ENCODE measurements around the gene LRPAP1.

Gene LRPAP1

DNA sequence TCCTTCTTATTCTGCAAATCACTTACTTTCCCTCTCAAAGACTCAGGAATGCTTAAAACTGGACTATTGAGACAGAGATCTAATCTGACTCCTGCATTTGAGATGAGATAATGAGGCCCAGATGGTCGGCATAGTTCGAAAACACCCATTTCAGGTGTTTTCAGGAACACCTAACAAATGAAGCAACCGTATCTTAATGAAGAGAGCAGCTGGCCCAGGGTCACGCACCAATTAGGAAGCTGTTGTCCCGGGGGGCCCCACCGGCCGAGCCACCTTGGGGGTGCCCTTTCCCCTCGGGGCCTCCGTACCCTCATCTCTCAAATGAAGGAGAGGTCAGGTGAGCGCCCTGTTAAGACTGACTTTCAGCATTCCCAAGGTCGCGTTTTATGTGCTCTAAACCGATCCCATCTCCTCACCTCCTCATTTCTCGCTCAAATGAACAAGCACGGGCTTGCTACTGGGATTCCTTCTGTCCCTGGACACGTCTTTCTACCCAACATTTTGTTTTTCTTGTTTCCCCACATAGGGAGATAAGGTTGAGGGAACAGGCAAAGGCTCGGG is 824 bp downstream of the LRPAP1 start:
- DNase-seq, result no peak

- no peak for DNase-seq
These were observed 1.5 kb downstream of the LRPAP1 start for GRCh38 chr4:3530663-3531254.

GRCh38 chr4:3530051-3530450 is 2.2 kb downstream of the LRPAP1 start:
- DNase-seq, result no peak

- DNase-seq, result peak; percentile 62
These were observed 2.9 kb downstream of the LRPAP1 start for GRCh38 chr4:3529363-3529762.

GRCh38 chr4:3527914-3528876 is 4.0 kb downstream of the LRPAP1 start:
- no peak for DNase-seq

DNA sequence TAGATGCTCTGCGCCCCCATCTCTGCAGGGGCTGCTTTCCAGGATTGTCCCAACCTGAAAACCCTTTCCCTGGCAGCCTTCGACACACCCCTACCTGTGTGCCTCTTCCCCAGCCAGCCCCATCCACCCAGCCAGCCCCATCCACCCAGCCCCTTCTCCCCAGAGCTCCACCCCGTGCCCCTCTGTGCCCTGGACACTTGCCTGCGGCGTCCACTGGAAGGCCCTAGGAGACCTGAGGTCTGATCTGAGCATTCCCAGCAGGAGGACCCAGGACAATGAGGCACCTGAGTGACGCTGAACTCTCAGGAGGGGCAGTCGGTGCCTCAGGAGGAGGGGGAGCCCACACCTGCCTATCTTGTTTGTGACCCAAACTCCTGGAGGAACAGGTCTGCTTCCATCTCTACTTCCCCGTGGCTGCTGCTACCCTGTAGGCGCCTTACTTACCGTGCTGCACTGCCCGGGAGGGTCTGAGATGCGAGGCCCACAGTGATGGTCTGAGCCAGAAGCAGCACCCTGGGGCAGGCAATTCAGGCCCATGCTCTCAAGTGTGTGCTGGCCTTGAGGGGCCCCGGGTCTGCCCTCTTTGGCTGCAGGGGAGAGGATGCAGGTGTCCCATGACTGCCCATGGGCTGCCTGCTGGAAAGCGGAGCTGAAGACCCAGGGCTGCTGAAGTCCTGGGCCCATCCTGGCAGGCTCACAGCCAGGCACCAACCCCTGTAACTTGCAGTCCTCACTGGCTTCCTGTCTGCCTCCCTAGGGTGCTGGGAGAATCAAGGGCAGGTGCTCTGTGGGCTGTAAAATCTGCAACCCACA is 4.9 kb downstream of the LRPAP1 start:
- DNase-seq, result no peak

DNA sequence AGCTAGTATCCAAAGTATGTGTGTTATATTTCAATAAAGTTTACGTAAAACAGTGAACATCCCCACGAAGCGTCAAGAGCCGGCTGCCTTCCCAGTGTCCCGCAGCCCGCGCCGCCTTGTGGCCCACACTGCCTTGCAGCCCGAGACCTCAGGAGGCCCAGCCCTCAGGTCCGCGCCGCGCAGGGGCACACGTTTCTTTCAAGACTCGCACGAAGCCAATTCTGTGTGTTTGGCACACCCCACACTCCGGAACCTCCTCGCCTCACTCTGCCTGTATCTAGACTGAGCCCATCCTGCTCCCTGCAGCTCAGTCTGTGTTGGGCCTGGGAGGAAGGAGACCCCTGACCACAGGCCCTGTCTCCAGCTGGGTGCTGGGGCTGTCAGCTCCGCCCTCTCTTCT is 5.8 kb downstream of the LRPAP1 start:
- DNase-seq, result no peak

DNA sequence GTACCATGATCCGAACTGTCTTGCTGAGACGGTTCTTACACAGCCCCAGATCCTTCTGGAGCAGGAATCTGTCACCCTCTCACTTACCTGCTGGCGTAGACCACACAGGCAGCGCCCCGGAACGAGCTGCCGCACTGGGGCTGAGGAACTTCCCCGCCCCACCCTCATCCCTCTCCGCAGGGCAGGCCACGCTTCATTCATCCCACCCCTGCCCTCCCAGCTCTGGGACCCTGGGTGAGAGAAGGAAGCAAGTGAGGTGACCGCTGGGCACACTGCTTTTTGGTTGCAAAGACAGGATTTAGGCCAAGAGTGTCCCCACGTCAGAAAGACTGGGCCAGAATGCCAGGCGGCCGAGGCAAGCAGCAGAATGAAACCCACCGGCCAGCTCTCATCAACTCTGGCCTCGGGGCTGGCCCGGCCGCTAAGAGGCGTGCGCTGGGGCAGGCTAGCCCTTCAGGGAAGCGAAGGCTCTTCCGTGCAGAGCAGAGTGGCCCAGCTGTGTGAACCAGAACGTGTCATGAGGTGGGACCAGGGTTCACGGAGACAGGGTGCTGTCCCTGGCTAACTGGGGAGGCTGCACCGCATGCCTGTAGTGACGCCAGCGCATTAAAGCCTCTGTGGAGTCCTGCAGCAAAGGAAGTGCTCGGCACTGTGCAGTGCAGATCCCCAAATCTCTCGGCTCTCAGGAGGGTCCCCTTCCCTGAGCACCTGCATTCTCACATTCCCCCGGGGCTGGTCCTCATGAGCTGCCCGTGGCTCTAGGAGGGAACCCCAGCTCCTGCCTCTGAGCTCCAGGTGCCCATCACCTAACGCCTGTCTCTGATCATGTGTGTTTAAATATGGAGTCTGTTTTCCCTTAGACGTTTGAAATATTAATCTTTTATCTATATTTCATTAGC is 6.4 kb downstream of the LRPAP1 start:
- DNase-seq, result no peak

GRCh38 chr4:3524920-3525319 is 7.3 kb downstream of the LRPAP1 start:
- DNase-seq, result no peak

- no peak for DNase-seq
These were observed 7.9 kb downstream of the LRPAP1 start for GRCh38 chr4:3524349-3524748.

GRCh38 chr4:3523628-3524221 is 8.5 kb downstream of the LRPAP1 start:
- DNase-seq, result no peak

DNA sequence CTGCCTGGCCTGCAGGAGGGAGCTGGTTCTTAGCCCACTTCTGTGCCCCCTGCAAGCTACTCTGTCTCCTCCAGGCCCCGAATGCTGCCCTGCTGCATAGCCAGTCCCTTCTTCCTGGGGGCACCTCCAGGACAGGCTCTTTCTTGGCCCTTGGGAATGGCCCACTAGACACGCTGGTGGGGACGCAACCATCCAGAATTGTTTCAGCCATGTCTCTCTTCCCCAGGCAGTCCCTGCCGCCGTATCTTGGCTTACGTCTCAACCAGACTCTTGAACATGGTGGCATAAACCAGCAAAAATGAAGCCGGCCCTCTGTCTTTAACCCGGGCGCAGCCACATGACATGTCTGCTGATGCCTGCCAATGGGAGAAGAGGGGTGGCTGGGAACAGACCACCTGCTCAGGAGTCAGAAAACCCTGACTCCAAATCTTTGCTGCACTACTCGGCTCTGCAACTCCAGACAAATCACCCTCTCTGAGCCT is 9.0 kb downstream of the LRPAP1 start:
- DNase-seq, result no peak

DNA sequence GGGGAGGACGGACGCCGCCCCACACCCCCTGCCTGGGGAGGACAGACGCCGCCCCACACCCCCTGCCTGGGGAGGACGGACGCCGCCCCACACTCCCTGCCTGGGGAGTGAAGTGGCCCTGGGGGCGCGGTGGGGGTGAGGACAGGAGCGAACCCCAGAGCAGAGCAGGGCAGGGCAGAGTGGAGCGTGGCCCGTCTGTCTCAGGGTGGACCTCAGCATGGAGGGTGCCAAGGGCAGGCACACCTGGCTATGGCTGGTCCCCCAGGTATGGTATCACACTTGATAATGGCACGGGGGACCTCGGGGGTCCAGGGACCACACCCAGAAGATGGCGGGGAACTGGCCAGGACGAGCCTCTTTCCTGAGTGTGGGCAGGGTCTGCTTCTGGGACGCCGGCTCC is 9.6 kb downstream of the LRPAP1 start:
- DNase-seq, result no peak

GRCh38 chr4:3522326-3522640 is 9.9 kb downstream of the LRPAP1 start:
- no peak for DNase-seq

GRCh38 chr4:3521621-3522325 is 10.4 kb downstream of the LRPAP1 start:
- DNase-seq, result no peak

- no peak for DNase-seq
These were observed 11.2 kb downstream of the LRPAP1 start for GRCh38 chr4:3520796-3521600.

DNA sequence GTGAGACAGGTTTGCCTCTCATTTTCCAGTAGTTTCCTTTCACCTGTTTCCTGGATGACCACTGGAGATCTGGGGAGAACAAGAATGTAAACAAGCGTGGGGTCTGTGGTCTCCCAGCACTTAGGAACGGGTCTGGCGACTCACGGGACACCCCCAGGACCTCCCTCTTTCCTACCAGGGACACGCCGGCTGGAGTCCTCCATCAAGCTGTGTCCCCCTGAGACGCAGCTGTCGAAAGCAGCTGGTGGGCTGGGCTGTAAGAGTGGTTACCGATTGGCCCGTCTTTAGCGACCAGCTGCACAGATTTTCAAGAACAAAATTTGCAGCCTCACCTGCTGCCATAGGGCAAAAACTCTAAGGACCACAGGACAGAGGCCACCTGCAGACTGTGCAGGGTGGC is 11.9 kb downstream of the LRPAP1 start:
- no peak for DNase-seq

- DNase-seq, result no peak
These were observed 12.6 kb downstream of the LRPAP1 start for GRCh38 chr4:3519468-3520264.

- DNase-seq, result no peak
These were observed 13.3 kb downstream of the LRPAP1 start for GRCh38 chr4:3518941-3519340.
